ENCODE results near the gene RNU1-4. TPM values are rescaled to one million over a fixed set of nuclear protein-coding genes. Genes with fewer than 3 reads are reported as not detected.

Gene RNU1-4
- total and polyA plus RNA-seq, 2 of the 13 experiments (the other 11 are each of a cell fraction or from before 2014, with no cell fraction given), result under 0.01 to 11,018 TPM

GRCh38 chr1:16766689-16767256, 26.5 kb downstream of the RNU1-4 start (continued):
- TF ChIP-seq ZNF280B (CRISPR knock-in tag; IDR thresholded peaks at IDR 0.05; ENCODE audit: borderline replicate concordance), result peak; percentile 53; the same call in 1 of the 2 replicates
- peak; percentile 30; the same call in 1 of the 2 replicates for TF ChIP-seq ZNF605 (CRISPR knock-in tag; IDR thresholded peaks at IDR 0.05)
- TF ChIP-seq ZFP91 (CRISPR knock-in tag; IDR thresholded peaks at IDR 0.05; ENCODE audit: borderline replicate concordance), result 0 out of 2 replicates have a peak, but pooled peaks have one; percentile 56
- peak; percentile 44; the same call in 1 of the 2 replicates for TF ChIP-seq TSC22D2 (CRISPR knock-in tag; IDR thresholded peaks at IDR 0.05; ENCODE audit: borderline replicate concordance)
- TF ChIP-seq PHF8 (CRISPR knock-in tag; IDR thresholded peaks at IDR 0.05), result peak; percentile 57
- TF ChIP-seq FOXP4 (CRISPR knock-in tag; IDR thresholded peaks at IDR 0.05), result peak; percentile 66
